GM12875 (cell line): Measurements from ENCODE around the gene PSMA3.

ENCODE experiments used
- H3K4me3 ChIP-seq: one replicate; pipeline ENCODE4 v1.5.1; 2011; ENCODE audit warnings: low read depth, low read length, control low read depth
- TF ChIP-seq, protein P1 (sequence below): IDR thresholded peaks from 2 replicates; pipeline ENCODE4 v1.5.1; 2011; ENCODE audit warnings: low read depth, mild to moderate bottlenecking, control low read depth, inconsistent platforms, low read length, moderate library complexity, borderline replicate concordance; ENCODE audit not compliant: insufficient read depth

Gene PSMA3

DNA sequence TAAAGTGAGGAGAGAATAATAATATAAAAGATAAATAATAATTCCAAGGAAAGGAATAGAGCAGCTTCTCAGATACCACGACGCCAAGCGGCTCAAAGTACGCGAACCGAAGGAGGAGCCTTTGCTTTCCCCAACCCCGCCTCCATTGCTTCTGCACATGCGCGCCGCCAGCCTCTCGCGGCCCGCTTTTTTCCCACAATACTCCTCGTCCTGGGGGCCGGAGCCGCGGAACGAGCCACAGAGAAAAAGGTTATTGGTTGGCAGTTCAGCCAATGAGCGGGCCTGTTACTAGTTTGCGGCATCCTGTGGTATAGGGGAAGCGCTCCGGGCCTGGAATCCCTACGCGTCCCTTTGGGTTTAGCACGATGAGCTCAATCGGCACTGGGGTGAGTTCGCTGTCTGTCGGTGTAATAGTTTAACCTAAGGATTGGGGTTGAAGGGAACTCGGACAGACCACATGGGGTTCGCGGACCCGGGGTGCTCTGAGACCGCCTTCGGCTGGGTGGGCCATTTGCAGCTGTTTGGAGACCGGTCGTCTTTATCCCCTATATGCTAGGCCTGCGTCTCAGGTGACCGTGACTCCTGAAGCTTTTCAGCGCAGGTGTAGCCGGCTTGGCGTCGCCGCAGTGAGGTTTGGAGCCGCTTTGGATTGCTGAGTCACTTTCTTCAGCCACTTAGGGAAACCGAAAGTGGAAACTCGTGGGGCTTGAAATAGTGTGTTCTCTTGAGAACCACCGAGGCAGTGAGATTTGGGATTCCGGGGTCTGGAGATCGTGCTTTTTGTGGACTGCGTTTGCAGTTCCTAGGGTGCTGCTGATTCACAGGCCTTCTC lies at the start of gene PSMA3:
PSMA3 (plus strand) TSS at position 288 of the 832 bp plus-strand sequence; CDS start at position 366, 78 bp downstream.
- TF ChIP-seq, protein P1, sequence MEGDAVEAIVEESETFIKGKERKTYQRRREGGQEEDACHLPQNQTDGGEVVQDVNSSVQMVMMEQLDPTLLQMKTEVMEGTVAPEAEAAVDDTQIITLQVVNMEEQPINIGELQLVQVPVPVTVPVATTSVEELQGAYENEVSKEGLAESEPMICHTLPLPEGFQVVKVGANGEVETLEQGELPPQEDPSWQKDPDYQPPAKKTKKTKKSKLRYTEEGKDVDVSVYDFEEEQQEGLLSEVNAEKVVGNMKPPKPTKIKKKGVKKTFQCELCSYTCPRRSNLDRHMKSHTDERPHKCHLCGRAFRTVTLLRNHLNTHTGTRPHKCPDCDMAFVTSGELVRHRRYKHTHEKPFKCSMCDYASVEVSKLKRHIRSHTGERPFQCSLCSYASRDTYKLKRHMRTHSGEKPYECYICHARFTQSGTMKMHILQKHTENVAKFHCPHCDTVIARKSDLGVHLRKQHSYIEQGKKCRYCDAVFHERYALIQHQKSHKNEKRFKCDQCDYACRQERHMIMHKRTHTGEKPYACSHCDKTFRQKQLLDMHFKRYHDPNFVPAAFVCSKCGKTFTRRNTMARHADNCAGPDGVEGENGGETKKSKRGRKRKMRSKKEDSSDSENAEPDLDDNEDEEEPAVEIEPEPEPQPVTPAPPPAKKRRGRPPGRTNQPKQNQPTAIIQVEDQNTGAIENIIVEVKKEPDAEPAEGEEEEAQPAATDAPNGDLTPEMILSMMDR = no peak
- H3K4me3 ChIP-seq = peak within 1 kb of the TSS; percentile 91

DNA sequence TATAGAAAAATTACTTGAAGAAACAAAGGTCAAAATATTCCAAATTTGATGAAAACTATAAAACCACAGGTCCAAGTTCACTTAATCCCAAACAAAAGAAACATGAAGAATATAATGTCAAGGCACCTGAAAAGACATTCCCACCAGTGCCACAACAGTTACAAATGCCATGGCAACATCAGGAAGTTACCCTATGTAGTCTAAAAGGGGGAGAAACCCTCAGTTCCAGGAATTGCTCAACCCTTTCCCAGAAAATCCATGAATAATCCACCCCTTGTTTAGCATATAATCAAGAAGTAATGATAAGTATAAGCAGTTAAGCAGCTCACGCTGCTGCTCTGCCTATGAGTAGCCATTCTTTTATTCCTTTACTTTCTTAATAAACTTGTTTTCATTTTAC lies 48.4 kb upstream of the PSMA3 start:
- TF ChIP-seq, protein P1 = no peak
- no peak overlapping the region for H3K4me3 ChIP-seq

DNA sequence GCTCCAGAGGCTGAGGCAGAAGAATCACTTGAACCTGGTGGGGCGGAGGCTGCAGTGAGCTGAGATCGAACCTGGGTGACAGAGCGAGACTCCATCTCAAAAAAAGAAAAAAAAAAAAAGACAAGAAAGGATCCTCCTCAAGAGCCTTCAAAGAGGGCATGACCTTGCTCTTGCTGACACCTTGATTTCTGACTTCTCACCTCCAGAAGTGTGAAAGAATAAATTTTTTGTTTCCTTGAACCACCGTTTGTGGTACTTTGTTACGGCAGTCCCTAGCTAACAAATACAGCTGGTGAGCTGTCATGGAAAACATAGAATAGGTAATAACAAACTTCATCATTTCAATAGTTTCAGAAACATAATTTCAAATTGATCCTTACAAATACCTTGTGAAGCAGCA lies 46.6 kb upstream of the PSMA3 start:
- TF ChIP-seq, protein P1 = no peak
- no peak overlapping the region for H3K4me3 ChIP-seq

DNA sequence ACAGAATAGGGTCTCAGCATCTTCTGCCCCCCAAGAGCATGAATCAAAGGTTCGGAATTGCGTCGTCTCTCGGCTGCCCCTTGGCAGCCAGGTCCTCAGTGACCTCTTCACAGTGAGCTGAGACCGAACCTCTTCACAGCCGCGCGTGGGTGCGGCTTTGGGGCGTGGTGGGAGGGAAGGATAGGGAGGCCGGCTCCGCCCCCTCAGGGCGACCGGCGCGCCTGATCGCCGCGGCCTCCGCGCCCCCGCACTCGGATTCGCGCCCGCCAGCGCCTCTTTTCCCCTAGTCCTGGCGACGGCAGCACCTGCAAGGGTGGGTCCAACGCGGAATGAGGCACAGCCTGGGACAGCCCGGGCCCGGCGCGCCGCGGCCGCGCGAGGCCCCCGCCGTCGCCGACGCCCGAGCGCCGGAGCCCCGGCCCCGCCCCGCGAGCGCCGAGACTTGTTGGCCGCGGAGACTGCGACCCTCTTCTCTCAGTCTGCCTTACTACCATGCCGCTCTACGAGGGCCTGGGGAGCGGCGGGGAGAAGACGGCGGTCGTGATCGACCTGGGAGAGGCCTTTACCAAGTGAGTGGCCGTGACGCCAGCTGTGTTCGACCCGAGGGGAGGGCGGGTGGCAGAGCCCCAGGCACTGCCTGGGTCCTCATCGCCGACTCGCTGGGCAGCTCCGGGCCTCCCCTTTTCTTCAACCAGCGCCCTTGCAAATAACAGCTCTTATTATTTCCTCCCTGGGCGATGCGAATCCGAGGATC lies 44.7 kb upstream of the PSMA3 start, which contains the start of gene ACTR10:
ACTR10 (plus strand) TSS at position 424 of the 754 bp plus-strand sequence; CDS start at position 493, 69 bp downstream.
- peak within 1 kb of the TSS; percentile 49 for H3K4me3 ChIP-seq
- TF ChIP-seq, protein P1 = no peak

DNA sequence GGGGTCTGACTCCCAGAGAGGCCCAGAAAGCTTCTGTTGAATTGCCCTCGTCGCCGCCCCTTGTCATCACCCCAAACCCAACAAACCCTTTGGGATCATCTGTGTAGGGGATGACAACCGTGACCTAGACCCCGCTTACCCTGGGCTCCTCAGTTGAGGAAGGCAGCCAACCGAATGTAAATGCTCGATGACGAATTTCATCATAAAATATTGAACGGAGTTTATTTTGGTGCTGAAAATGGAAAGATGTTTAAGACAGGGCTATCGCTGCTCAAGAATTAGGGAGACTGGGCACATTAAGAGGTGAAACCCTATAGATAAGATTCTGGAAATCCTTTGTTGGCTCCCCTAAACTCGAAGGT lies 44.2 kb upstream of the PSMA3 start:
- TF ChIP-seq, protein P1 = no peak
- peak overlapping the region; percentile 49 for H3K4me3 ChIP-seq

DNA sequence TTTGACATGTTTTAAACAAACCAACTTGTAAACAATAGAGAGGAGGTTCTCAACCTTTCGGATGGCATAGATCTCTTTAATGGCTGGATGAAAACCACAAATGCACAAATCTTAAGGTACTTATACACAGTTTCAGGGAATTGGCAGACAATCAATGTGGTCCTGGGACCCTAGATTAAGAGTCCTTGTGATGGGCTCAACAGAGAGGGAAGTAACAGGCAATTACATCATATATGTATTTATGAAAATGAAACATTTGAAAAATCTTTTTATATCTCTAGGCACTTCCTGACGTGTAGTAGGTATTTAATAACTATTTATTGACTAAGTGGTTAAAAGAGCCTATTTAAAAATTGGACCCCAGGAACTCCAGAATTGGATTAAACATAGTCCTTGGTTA lies 43.8 kb upstream of the PSMA3 start:
- H3K4me3 ChIP-seq = peak overlapping the region; percentile 49
- TF ChIP-seq, protein P1 = no peak

DNA sequence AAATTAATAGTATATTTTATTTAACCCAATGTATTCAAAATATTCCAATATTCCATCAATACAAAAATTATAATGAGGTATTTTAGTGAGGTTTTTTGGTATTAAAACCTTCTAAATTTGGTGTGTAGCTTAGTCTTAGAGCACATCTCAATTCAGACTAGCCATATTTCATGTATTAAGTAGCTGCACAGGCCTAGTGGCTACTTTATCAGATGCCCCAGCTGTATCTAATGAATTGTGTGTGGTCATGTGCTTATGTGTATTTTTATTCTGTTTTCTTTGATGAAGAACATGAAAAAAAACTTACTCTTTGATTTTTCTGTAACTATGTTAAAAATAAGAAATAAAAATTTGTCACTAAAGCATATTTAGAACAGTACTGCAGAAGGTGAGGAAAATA lies 31.5 kb upstream of the PSMA3 start:
- TF ChIP-seq, protein P1 = no peak
- H3K4me3 ChIP-seq = no peak overlapping the region
